22Rv1 (cell line): ENCODE measurements around the gene LUM.

Experiments used
- ZFX ChIP-seq: fragments of 450-650 bp; IDR thresholded peaks from 2 replicates; pipeline ENCODE4 v1.6.1; 2017; ENCODE audit warnings: antibody characterized with exemption, borderline replicate concordance
- TF ChIP-seq, protein P1 (sequence below): fragments of 450-650 bp; IDR thresholded peaks from 2 replicates; pipeline ENCODE4 v1.5.1; 2017; ENCODE audit warnings: mild to moderate bottlenecking

DNA sequence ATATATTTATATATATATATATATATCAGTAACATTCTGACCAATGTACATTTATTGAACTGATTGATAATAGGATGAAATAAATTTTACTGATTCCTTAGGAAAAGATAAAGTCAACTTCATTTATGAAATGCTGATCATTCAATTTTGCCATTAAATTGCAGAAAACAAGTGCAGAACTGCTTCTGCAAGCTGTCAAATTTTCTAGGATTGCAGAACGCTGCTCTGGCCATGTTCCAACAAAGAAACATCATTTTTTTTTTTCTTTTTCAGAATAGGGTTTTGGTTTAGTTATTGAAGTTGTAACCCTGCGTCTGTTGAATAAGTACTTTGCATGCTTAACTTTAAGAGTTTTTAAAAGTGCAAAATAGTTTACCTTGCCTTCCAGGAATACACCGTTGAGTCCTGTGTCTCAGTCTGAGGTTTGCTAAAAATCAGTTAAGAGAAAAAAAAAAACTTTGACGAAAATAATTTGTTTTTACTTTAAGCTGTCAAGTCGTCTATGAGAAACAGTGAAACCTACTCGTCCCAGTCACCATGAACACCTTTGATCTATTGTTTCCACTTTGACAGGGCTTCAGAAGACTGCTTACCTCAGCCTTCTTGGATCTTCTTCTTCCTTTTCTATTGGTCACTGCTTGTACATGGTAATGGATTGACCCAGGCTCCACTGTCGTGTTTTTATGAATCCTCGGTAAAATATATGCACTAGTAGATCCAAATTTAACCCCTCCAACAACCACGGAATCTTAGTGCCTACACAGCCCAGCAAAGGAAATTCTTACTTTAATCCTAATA is 53.7 kb downstream of the LUM start, which contains the start of gene KERA:
- TF ChIP-seq, protein P1, sequence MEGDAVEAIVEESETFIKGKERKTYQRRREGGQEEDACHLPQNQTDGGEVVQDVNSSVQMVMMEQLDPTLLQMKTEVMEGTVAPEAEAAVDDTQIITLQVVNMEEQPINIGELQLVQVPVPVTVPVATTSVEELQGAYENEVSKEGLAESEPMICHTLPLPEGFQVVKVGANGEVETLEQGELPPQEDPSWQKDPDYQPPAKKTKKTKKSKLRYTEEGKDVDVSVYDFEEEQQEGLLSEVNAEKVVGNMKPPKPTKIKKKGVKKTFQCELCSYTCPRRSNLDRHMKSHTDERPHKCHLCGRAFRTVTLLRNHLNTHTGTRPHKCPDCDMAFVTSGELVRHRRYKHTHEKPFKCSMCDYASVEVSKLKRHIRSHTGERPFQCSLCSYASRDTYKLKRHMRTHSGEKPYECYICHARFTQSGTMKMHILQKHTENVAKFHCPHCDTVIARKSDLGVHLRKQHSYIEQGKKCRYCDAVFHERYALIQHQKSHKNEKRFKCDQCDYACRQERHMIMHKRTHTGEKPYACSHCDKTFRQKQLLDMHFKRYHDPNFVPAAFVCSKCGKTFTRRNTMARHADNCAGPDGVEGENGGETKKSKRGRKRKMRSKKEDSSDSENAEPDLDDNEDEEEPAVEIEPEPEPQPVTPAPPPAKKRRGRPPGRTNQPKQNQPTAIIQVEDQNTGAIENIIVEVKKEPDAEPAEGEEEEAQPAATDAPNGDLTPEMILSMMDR = no peak
- TF ChIP-seq ZFX = no peak
